NB4 (cell line): Measurements from ENCODE around the gene C22orf15.
"Not testable (repeated sequence)": the region's sequence is repeated elsewhere in the genome, so short reads cannot be mapped to it uniquely, and the experiment has no call there.

ENCODE experiments used
- DNase-seq: peaks from one replicate; pipeline ENCODE4 v3.0.0; 2010; ENCODE audit warnings: low read depth
- H3K4me3 ChIP-seq: one replicate; pipeline ENCODE4 v1.5.1; 2011; ENCODE audit warnings: mild to moderate bottlenecking, low read depth, low read length, moderate library complexity
- MYC ChIP-seq: IDR thresholded peaks from 2 replicates; pipeline ENCODE4 v1.6.1; 2011; ENCODE audit warnings: low read depth, low read length
- POLR2A ChIP-seq: IDR thresholded peaks from 2 replicates; pipeline ENCODE4 v1.6.1; 2011; ENCODE audit warnings: mild to moderate bottlenecking; ENCODE audit not compliant: insufficient read length; ENCODE audit errors: extremely low read depth
- TF ChIP-seq, protein P1 (sequence below): IDR thresholded peaks from 2 replicates; pipeline ENCODE4 v1.6.1; 2011; ENCODE audit warnings: low read depth, low read length
- TF ChIP-seq, protein P2 (sequence below): IDR thresholded peaks from one replicate; pipeline ENCODE4 v1.5.1; 2012; ENCODE audit warnings: low read depth, low read length

Gene C22orf15

DNA sequence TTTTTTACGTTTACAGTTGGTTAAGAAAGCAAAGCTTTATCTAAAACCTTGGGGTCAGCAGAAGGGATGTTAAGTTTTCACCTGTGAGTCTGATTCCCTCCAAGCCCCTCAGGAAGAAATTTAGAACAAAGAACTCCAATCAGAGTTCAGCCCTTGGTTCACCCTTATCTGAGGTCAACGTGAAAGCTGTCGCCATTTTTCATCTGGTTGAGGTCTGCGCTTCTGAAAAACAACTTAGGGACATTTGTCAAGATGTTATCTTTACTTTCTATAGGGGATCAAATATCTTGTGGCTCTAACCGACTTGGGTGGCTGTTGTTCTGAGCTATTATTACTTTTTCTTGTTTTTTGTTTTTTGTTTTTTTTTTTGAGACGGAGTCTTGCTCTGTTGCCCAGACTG, 41.9 kb upstream of the C22orf15 start:
- no peak for DNase-seq
- TF ChIP-seq, protein P1, sequence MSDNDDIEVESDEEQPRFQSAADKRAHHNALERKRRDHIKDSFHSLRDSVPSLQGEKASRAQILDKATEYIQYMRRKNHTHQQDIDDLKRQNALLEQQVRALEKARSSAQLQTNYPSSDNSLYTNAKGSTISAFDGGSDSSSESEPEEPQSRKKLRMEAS: no peak
- TF ChIP-seq POLR2A (no peak), MYC (no peak)
- TF ChIP-seq, protein P2, sequence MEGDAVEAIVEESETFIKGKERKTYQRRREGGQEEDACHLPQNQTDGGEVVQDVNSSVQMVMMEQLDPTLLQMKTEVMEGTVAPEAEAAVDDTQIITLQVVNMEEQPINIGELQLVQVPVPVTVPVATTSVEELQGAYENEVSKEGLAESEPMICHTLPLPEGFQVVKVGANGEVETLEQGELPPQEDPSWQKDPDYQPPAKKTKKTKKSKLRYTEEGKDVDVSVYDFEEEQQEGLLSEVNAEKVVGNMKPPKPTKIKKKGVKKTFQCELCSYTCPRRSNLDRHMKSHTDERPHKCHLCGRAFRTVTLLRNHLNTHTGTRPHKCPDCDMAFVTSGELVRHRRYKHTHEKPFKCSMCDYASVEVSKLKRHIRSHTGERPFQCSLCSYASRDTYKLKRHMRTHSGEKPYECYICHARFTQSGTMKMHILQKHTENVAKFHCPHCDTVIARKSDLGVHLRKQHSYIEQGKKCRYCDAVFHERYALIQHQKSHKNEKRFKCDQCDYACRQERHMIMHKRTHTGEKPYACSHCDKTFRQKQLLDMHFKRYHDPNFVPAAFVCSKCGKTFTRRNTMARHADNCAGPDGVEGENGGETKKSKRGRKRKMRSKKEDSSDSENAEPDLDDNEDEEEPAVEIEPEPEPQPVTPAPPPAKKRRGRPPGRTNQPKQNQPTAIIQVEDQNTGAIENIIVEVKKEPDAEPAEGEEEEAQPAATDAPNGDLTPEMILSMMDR: no peak
- H3K4me3 ChIP-seq: no peak overlapping the region

DNA sequence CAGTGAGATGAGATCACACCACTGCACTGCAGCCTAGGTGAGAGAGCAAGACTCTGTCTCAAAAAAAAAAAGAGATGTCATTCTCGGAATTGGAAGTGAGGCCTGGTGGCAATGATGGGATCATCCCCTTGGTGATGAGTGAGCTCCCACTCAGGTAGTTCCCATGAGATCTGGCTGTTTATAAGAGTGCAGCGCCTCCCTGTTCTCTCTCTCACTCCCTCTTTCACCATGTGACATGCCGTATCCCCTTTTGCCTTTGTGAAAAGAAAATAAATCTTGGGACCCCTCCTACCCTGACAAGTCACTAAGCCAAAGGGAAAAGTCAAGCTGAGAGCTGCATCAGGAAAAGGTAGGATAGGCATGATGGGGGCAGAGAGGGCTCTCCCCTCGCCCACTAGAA, 40.6 kb upstream of the C22orf15 start:
- TF ChIP-seq, protein P1: no peak
- TF ChIP-seq, protein P2: no peak
- no peak overlapping the region for H3K4me3 ChIP-seq
- DNase-seq: no peak

DNA sequence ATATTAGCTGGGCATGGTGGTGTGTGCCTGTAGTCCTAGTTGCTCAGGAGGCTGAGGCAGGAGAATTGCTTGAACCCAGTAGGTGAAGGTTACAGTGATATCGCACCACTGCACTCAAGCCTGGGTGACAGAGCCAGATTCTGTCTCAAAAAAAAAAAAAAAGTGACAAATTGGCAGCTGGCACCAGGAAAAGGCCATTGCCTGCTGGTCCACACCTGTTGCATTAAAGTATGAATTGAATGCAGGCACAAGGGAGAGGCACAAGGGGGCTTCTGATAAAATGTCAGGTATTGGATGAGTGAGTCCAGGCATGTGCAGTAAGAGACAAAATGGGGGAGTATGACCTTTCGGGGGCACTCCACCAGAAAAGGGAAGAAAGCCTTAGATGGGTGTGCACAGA, 40.1 kb upstream of the C22orf15 start:
- TF ChIP-seq, protein P1: no peak
- no peak overlapping the region for H3K4me3 ChIP-seq
- no peak for DNase-seq

DNA sequence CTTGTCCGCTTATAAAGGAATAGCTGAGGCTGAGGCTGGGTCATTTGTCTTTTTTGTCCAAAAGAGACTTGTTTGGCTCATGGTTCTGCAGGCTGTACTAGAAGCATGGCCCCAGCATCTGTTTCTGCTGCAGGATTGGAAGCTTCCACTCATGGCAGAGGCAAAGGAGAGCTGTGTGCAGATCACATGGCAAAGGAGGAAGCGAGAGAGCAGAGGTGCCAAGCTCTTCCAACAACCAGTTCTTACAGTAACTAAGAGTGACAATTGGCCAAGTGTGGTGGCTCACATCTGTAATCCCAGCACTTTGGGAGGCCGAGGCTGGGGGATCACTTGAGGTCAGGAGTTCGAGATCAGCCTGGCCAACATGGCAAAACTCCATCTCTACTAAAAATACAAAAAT, 34.7 kb upstream of the C22orf15 start:
- not testable (repeated sequence) for DNase-seq, H3K4me3 ChIP-seq

DNA sequence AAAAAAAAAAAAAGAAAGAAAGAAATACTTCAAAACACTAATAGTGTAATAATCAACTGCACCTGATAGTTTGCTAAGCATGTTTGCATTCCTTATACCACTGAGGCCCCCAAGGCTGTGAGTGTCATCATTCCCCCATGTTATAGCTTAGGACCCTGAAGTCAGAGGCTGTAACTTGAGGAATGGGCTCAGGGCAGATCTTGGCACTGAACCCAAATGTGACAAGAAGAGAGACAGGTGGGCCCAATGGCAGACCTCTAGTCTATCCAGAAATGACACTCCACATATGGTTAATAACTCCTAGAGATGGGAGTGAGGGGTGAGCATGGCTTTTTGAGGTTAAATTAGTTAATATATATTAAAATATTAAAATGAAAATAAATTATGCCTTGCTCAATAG, 25.1 kb upstream of the C22orf15 start:
- TF ChIP-seq, protein P2: no peak
- TF ChIP-seq, protein P1: no peak
- TF ChIP-seq POLR2A (no peak), MYC (no peak)
- DNase-seq: no peak
- no peak overlapping the region for H3K4me3 ChIP-seq

DNA sequence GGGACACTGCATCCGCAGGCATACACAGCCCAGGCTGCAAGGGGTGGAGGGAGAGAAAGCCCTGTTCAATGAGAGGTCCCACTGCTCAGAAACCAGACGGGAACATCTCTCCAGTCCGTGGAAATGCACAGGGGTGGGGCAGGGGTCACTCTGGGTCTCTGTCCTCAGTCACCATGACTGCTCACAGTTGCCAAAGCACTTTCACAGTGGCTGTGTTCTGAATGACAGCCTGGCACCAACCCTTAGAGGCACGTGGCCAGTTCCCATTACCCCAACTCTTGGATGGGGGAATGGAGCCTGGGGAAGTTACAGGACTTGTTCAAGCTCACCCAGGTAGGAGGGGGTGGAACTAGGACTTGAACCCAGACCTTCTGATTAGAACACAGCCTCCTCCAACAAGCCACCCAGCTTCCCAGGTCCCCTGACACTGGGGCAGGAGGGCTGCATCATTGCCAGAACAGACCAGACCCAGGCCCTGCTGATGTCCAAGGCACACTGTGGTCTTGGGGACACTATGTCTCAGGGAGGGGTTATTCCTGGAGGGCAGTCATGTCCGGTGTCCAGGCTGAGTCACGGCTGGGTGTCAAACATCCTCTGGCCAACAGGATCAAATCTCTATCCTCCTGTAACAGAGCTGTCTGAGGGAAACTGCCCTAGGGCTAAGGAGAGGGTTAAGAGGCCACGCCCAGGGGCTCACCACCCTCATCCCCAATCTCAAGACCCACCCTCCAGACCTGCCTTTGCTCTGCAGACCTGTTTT, 20.1 kb upstream of the C22orf15 start:
- no peak for DNase-seq
- TF ChIP-seq, protein P2: no peak
- TF ChIP-seq, protein P1: no peak
- TF ChIP-seq POLR2A (no peak), MYC (no peak)
- no peak overlapping the region for H3K4me3 ChIP-seq

DNA sequence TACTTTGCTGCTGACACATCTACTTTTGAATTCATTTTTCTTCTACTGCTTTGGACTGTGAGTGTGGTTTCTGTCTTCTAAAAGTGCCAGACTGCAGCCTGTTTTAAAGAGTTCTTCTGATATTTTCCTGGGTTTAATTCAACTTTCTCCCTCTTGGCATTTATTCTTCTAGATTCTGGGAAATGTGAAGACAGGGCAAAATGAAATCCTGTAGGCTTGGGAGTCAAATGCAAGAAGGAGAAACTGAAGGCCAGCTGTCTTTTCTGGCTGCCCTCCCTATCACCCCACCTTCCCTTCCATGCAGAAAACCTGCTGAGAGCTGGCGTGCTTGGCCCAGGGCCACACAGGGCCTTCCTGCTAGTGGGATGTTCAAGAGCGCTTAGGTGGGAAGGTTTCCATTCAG, 19.5 kb upstream of the C22orf15 start:
- no peak for DNase-seq
- TF ChIP-seq MYC (no peak), POLR2A (no peak)
- TF ChIP-seq, protein P2: no peak
- TF ChIP-seq, protein P1: no peak
- H3K4me3 ChIP-seq: no peak overlapping the region
